NT2/D1 (cell line): ENCODE results near the gene NAB1.

Source experiments
- SUZ12 ChIP-seq: IDR thresholded peaks from 2 replicates; pipeline ENCODE4 v1.6.1; 2011; ENCODE audit not compliant: insufficient read length, insufficient read depth; ENCODE audit errors: extremely low read depth
- YY1 ChIP-seq: IDR thresholded peaks from 2 replicates; pipeline ENCODE4 v1.6.1; 2011; ENCODE audit not compliant: insufficient read length, insufficient read depth
- ZNF274 ChIP-seq: IDR thresholded peaks from 2 replicates; pipeline ENCODE4 v1.6.1; 2011; ENCODE audit warnings: mild to moderate bottlenecking, low read depth, low read length

GRCh38 chr2:190663839-190664238 lies 15.0 kb downstream of the NAB1 start:
- TF ChIP-seq SUZ12 (no peak), YY1 (no peak), ZNF274 (no peak)
